HepG2 (cell line): ENCODE results near the gene CLASP1. TPM values are rescaled to one million over a fixed set of nuclear protein-coding genes. Genes with fewer than 3 reads are reported as not detected.

Source experiments
- AGO1 ChIP-seq: fragments of 200-400 bp; formaldehyde crosslinking; IDR thresholded peaks from 2 replicates; pipeline ENCODE4 v1.6.1; 2017; ENCODE audit warnings: mild to moderate bottlenecking, low read depth, low read length, moderate library complexity; ENCODE audit not compliant: poor library complexity, severe bottlenecking
- HNRNPLL ChIP-seq: fragments of 200-400 bp; formaldehyde crosslinking; IDR thresholded peaks from 2 replicates; pipeline ENCODE4 v1.6.1; 2017; ENCODE audit warnings: mild to moderate bottlenecking, low read depth, low read length; ENCODE audit not compliant: poor library complexity, severe bottlenecking
- KAT2B ChIP-seq: fragments of 150-350 bp; IDR thresholded peaks from 2 replicates; pipeline ENCODE4 v1.6.1; 2014; ENCODE audit warnings: low read depth, low read length, borderline replicate concordance
- KLF6 ChIP-seq: IDR thresholded peaks from 2 replicates; pipeline ENCODE4 v1.8.0; 2016; ENCODE audit warnings: missing biosample characterization, missing genetic modification reagents
- MED8 ChIP-seq: sonication (generic); formaldehyde crosslinking; IDR thresholded peaks from 2 replicates; pipeline ENCODE4 v1.8.1; 2023; ENCODE audit warnings: mild to moderate bottlenecking, missing genetic modification reagents; ENCODE audit not compliant: insufficient replicate concordance
- MEIS1 ChIP-seq: sonication (generic); formaldehyde crosslinking; IDR thresholded peaks from 2 replicates; pipeline ENCODE4 v1.9.0; 2021; ENCODE audit warnings: mild to moderate bottlenecking, missing genetic modification reagents, moderate library complexity, borderline replicate concordance
- MTF2 ChIP-seq: sonication (generic); formaldehyde crosslinking; IDR thresholded peaks from 2 replicates; pipeline ENCODE4 v1.5.0; 2020; ENCODE audit warnings: missing genetic modification reagents, borderline replicate concordance
- PHF5A ChIP-seq: IDR thresholded peaks from one replicate; pipeline ENCODE4 v1.6.1; 2018; ENCODE audit warnings: low read depth, missing genetic modification reagents; ENCODE audit not compliant: unreplicated experiment
- SP5 ChIP-seq: IDR thresholded peaks from 2 replicates; pipeline ENCODE4 v1.6.1; 2016; ENCODE audit warnings: low read depth, borderline replicate concordance
- TAF15 ChIP-seq: fragments of 200-400 bp; formaldehyde crosslinking; IDR thresholded peaks from one replicate; pipeline ENCODE4 v1.6.1; 2018; ENCODE audit warnings: mild to moderate bottlenecking, low read depth, low read length; ENCODE audit not compliant: poor library complexity, severe bottlenecking
- ZNF138 ChIP-seq: sonication (generic); formaldehyde crosslinking; IDR thresholded peaks from 2 replicates; pipeline ENCODE4 v1.5.0; 2020; ENCODE audit warnings: mild to moderate bottlenecking, low read depth, missing genetic modification reagents
- polyA plus RNA-seq, 8 experiments: library from polyadenylated mRNA; depleted of rRNA in 3 of 8; stranded (reverse) in 7 of 8; unstranded in 1 of 8; fragments of >200 nt; fragmentation: Illumina TruSeq in 4 of 8; extraction: Trizol in 4 of 8; gene quantifications; 2 replicates each; pipeline versions ENCODE4 v1.2.1 to v1.2.3, GENCODE V29; 2011 to 2016; ENCODE audit warnings: low read depth in 4 of 8, missing spikeins in 1 of 8, mixed read lengths in 1 of 8; ENCODE audit not compliant: insufficient read depth in 1 of 8
- total RNA-seq, 5 experiments: library from RNA; depleted of rRNA; stranded (reverse); fragments of >200 nt; fragmentation: Illumina TruSeq; extraction: Trizol; gene quantifications; 2 replicates each; pipeline ENCODE4 v1.2.3, GENCODE V29; 2016; ENCODE audit warnings: low read depth in 1 of 5
- TF ChIP-seq, protein P1 (sequence below): sonication (generic); formaldehyde crosslinking; IDR thresholded peaks from 2 replicates; pipeline ENCODE4 v1.5.0; 2020; ENCODE audit warnings: mild to moderate bottlenecking, missing genetic modification reagents, moderate library complexity
- TF ChIP-seq, protein P2 (sequence below): sonication (generic); formaldehyde crosslinking; IDR thresholded peaks from 2 replicates; pipeline ENCODE4 v1.4.0; 2020; ENCODE audit warnings: missing genetic modification reagents, borderline replicate concordance
- TF ChIP-seq, protein P3 (sequence below): fragments of 450-650 bp; IDR thresholded peaks from 2 replicates; pipeline ENCODE4 v1.6.1; 2016
- TF ChIP-seq, protein P4 (sequence below): sonication (generic); formaldehyde crosslinking; IDR thresholded peaks from 2 replicates; pipeline ENCODE4 v1.9.0; 2021; ENCODE audit warnings: missing genetic modification reagents, mild to moderate bottlenecking, borderline replicate concordance
- TF ChIP-seq, protein P5 (sequence below): sonication (generic); formaldehyde crosslinking; conservative IDR thresholded peaks from 2 replicates; pipeline ENCODE4 v1.8.0; 2022; ENCODE audit warnings: missing genetic modification reagents
- TF ChIP-seq, protein P6 (sequence below): sonication (generic); formaldehyde crosslinking; IDR thresholded peaks from 2 replicates; pipeline ENCODE4 v1.4.0; 2020; ENCODE audit warnings: missing genetic modification reagents, borderline replicate concordance

Gene CLASP1
- total and polyA plus RNA-seq, 2 of the 13 experiments (the other 11 are each of a cell fraction or from before 2014, with no cell fraction given), result 11.7 to 47.9 TPM

DNA sequence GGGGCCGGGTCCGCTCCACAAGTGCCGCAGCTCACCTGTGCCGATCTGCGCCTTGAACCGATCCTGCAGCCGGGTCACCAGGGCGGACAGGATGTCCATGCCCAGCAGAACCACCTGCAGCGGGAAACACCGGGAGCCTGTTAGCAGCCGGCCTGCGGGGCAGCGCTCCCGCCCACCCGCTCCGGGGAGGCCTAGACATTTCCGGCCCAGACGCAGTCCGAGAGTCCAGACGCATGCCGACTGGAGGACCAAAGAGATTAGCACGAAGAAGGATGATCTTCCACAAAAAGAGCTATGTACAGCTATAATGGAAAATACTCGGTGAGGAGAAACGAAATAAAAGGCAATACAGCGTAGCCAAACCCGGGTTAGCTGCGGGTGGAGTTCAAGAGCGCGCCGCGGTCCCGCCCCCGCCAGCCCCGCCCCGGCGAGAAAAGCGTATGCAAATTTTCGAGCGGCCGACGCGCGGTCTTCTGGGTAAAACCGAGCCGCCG lies 119.0 kb downstream of the CLASP1 start (continued):
- TF ChIP-seq, protein P1, sequence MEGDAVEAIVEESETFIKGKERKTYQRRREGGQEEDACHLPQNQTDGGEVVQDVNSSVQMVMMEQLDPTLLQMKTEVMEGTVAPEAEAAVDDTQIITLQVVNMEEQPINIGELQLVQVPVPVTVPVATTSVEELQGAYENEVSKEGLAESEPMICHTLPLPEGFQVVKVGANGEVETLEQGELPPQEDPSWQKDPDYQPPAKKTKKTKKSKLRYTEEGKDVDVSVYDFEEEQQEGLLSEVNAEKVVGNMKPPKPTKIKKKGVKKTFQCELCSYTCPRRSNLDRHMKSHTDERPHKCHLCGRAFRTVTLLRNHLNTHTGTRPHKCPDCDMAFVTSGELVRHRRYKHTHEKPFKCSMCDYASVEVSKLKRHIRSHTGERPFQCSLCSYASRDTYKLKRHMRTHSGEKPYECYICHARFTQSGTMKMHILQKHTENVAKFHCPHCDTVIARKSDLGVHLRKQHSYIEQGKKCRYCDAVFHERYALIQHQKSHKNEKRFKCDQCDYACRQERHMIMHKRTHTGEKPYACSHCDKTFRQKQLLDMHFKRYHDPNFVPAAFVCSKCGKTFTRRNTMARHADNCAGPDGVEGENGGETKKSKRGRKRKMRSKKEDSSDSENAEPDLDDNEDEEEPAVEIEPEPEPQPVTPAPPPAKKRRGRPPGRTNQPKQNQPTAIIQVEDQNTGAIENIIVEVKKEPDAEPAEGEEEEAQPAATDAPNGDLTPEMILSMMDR, result no peak
- peak; percentile 42 for TF ChIP-seq AGO1
- no peak for TF ChIP-seq MED8
- TF ChIP-seq PHF5A, result no peak
- TF ChIP-seq, protein P2, sequence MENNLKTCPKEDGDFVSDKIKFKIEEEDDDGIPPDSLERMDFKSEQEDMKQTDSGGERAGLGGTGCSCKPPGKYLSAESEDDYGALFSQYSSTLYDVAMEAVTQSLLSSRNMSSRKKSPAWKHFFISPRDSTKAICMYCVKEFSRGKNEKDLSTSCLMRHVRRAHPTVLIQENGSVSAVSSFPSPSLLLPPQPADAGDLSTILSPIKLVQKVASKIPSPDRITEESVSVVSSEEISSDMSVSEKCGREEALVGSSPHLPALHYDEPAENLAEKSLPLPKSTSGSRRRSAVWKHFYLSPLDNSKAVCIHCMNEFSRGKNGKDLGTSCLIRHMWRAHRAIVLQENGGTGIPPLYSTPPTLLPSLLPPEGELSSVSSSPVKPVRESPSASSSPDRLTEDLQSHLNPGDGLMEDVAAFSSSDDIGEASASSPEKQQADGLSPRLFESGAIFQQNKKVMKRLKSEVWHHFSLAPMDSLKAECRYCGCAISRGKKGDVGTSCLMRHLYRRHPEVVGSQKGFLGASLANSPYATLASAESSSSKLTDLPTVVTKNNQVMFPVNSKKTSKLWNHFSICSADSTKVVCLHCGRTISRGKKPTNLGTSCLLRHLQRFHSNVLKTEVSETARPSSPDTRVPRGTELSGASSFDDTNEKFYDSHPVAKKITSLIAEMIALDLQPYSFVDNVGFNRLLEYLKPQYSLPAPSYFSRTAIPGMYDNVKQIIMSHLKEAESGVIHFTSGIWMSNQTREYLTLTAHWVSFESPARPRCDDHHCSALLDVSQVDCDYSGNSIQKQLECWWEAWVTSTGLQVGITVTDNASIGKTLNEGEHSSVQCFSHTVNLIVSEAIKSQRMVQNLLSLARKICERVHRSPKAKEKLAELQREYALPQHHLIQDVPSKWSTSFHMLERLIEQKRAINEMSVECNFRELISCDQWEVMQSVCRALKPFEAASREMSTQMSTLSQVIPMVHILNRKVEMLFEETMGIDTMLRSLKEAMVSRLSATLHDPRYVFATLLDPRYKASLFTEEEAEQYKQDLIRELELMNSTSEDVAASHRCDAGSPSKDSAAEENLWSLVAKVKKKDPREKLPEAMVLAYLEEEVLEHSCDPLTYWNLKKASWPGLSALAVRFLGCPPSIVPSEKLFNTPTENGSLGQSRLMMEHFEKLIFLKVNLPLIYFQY (CRISPR knock-in tag), result peak; percentile 63; the same call in 1 of the 2 replicates
- TF ChIP-seq MTF2, result no peak; the same call in 1 of the 2 replicates
- no peak; the same call in 1 of the 2 replicates for TF ChIP-seq KLF6 (CRISPR knock-in tag)
- TF ChIP-seq KAT2B, result no peak
- TF ChIP-seq HNRNPLL, result peak; percentile 76
- TF ChIP-seq, protein P3, sequence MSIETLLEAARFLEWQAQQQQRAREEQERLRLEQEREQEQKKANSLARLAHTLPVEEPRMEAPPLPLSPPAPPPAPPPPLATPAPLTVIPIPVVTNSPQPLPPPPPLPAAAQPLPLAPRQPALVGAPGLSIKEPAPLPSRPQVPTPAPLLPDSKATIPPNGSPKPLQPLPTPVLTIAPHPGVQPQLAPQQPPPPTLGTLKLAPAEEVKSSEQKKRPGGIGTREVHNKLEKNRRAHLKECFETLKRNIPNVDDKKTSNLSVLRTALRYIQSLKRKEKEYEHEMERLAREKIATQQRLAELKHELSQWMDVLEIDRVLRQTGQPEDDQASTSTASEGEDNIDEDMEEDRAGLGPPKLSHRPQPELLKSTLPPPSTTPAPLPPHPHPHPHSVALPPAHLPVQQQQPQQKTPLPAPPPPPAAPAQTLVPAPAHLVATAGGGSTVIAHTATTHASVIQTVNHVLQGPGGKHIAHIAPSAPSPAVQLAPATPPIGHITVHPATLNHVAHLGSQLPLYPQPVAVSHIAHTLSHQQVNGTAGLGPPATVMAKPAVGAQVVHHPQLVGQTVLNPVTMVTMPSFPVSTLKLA, result no peak
- no peak; the same call in 1 of the 2 replicates for TF ChIP-seq ZNF138
- TF ChIP-seq TAF15, result no peak
- no peak for TF ChIP-seq MEIS1
- TF ChIP-seq, protein P4, sequence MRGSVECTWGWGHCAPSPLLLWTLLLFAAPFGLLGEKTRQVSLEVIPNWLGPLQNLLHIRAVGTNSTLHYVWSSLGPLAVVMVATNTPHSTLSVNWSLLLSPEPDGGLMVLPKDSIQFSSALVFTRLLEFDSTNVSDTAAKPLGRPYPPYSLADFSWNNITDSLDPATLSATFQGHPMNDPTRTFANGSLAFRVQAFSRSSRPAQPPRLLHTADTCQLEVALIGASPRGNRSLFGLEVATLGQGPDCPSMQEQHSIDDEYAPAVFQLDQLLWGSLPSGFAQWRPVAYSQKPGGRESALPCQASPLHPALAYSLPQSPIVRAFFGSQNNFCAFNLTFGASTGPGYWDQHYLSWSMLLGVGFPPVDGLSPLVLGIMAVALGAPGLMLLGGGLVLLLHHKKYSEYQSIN (CRISPR knock-in tag), result no peak
- TF ChIP-seq, protein P5, sequence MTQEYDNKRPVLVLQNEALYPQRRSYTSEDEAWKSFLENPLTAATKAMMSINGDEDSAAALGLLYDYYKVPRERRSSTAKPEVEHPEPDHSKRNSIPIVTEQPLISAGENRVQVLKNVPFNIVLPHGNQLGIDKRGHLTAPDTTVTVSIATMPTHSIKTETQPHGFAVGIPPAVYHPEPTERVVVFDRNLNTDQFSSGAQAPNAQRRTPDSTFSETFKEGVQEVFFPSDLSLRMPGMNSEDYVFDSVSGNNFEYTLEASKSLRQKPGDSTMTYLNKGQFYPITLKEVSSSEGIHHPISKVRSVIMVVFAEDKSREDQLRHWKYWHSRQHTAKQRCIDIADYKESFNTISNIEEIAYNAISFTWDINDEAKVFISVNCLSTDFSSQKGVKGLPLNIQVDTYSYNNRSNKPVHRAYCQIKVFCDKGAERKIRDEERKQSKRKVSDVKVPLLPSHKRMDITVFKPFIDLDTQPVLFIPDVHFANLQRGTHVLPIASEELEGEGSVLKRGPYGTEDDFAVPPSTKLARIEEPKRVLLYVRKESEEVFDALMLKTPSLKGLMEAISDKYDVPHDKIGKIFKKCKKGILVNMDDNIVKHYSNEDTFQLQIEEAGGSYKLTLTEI (CRISPR knock-in tag), result no peak
- TF ChIP-seq, protein P6, sequence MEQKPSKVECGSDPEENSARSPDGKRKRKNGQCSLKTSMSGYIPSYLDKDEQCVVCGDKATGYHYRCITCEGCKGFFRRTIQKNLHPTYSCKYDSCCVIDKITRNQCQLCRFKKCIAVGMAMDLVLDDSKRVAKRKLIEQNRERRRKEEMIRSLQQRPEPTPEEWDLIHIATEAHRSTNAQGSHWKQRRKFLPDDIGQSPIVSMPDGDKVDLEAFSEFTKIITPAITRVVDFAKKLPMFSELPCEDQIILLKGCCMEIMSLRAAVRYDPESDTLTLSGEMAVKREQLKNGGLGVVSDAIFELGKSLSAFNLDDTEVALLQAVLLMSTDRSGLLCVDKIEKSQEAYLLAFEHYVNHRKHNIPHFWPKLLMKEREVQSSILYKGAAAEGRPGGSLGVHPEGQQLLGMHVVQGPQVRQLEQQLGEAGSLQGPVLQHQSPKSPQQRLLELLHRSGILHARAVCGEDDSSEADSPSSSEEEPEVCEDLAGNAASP (CRISPR knock-in tag), result no peak
- peak; percentile 89 for TF ChIP-seq SP5
